Stomach smooth muscle (tissue), 2 donors: Measurements from ENCODE around the gene EEF2KMT.
"Not testable (repeated sequence)": the region's sequence is repeated elsewhere in the genome, so short reads cannot be mapped to it uniquely, and the experiment has no call there.

Source experiments
- H3K27ac ChIP-seq: one replicate; pipeline ENCODE4 v1.7.0; 2013; ENCODE audit warnings: mild to moderate bottlenecking, low read length, inconsistent platforms
- H3K27me3 ChIP-seq, 2 donors: one replicate each; pipeline ENCODE4 v1.7.0; 2013; ENCODE audit warnings: low read length in 2 of 2; ENCODE audit not compliant: insufficient read depth in 2 of 2, control insufficient read depth in 1 of 2
- H3K36me3 ChIP-seq, 2 donors: one replicate each; pipeline ENCODE4 v1.7.0; 2013; ENCODE audit warnings: low read length in 2 of 2; ENCODE audit not compliant: control insufficient read depth in 2 of 2, insufficient read depth in 2 of 2
- H3K4me1 ChIP-seq: one replicate; pipeline ENCODE4 v1.7.0; 2013; ENCODE audit warnings: low read length; ENCODE audit not compliant: control insufficient read depth, insufficient read depth
- H3K4me3 ChIP-seq, 2 donors: one replicate each; pipeline ENCODE4 v1.7.0; 2013; ENCODE audit warnings: low read length in 2 of 2
- H3K9ac ChIP-seq, 2 donors: one replicate each; pipeline ENCODE4 v1.7.0; 2013; ENCODE audit warnings: low read length in 2 of 2, mild to moderate bottlenecking in 1 of 2
- H3K9me3 ChIP-seq, 2 donors: one replicate each; pipeline ENCODE4 v1.7.0; 2013; ENCODE audit warnings: low read length in 2 of 2; ENCODE audit not compliant: control insufficient read depth in 2 of 2
- donor health status: healthy.
- donor health status: Pancreatic carcinoma.

The EEF2KMT gene

GRCh38 chr16:5056352-5056751 lies 41.2 kb downstream of the EEF2KMT start:
- Histone ChIP-seq H3K4me3 (no peak overlapping the region), H3K9ac (no peak overlapping the region), H3K4me1 (no peaks in the 10 kb centered on the region), H3K36me3 (no peaks in the 10 kb centered on the region), H3K9me3 (no peaks in the 10 kb centered on the region), H3K27ac (no peak overlapping the region), H3K27me3 (peaks cover 0 to 2% of the 10 kb centered on the region in 2 donors)

- Histone ChIP-seq H3K4me3 (no peak overlapping the region), H3K4me1 (no peaks in the 10 kb centered on the region), H3K9me3 (no peaks in the 10 kb centered on the region), H3K9ac (no peak overlapping the region), H3K27me3 (peaks cover 0 to 2% of the 10 kb centered on the region in 2 donors), H3K36me3 (no peaks in the 10 kb centered on the region), H3K27ac (no peak overlapping the region)
Observed at GRCh38 chr16:5054876-5055865, 42.4 kb downstream of the EEF2KMT start.

- Histone ChIP-seq H3K36me3 (peaks cover 0 to 2% of the 10 kb centered on the region in 2 donors), H3K27ac (no peak overlapping the region), H3K4me3 (no peak overlapping the region), H3K9ac (no peak overlapping the region), H3K27me3 (no peaks in the 10 kb centered on the region), H3K4me1 (no peaks in the 10 kb centered on the region), H3K9me3 (no peaks in the 10 kb centered on the region)
Observed at GRCh38 chr16:5046914-5047313, 50.7 kb downstream of the EEF2KMT start.

- Histone ChIP-seq H3K27ac (no peak overlapping the region), H3K4me1 (no peaks in the 10 kb centered on the region), H3K9me3 (no peaks in the 10 kb centered on the region), H3K36me3 (peaks cover 0 to 2% of the 10 kb centered on the region in 2 donors), H3K27me3 (no peaks in the 10 kb centered on the region), H3K9ac (no peak overlapping the region), H3K4me3 (no peak overlapping the region)
Observed at GRCh38 chr16:5045499-5046115, 52.0 kb downstream of the EEF2KMT start.

GRCh38 chr16:5044581-5044980 lies 53.0 kb downstream of the EEF2KMT start:
- not testable (repeated sequence) for H3K9me3 ChIP-seq, H3K9ac ChIP-seq, H3K36me3 ChIP-seq, H3K27me3 ChIP-seq, H3K27ac ChIP-seq, H3K4me3 ChIP-seq, H3K4me1 ChIP-seq

GRCh38 chr16:5044011-5044540 lies 53.5 kb downstream of the EEF2KMT start:
- peaks cover 0 to 2% of the 10 kb centered on the region in 2 donors for H3K36me3 ChIP-seq
- H3K9me3 ChIP-seq = no peaks in the 10 kb centered on the region
- no peaks in the 10 kb centered on the region for H3K4me1 ChIP-seq
- no peak overlapping the region for H3K4me3 ChIP-seq
- no peak overlapping the region for H3K27ac ChIP-seq
- H3K9ac ChIP-seq = no peak overlapping the region
- no peaks in the 10 kb centered on the region for H3K27me3 ChIP-seq

GRCh38 chr16:5042574-5043171 lies 54.9 kb downstream of the EEF2KMT start:
- no peaks in the 10 kb centered on the region for H3K4me1 ChIP-seq
- H3K4me3 ChIP-seq = no peak overlapping the region
- no peaks in the 10 kb centered on the region for H3K27me3 ChIP-seq
- H3K9me3 ChIP-seq = no peaks in the 10 kb centered on the region
- peaks cover 0 to 2% of the 10 kb centered on the region in 2 donors for H3K36me3 ChIP-seq
- no peak overlapping the region for H3K27ac ChIP-seq
- no peak overlapping the region for H3K9ac ChIP-seq

GRCh38 chr16:5041600-5042133 lies 55.9 kb downstream of the EEF2KMT start:
- Histone ChIP-seq H3K4me3 (no peak overlapping the region), H3K27ac (no peak overlapping the region), H3K9ac (no peak overlapping the region), H3K9me3 (no peaks in the 10 kb centered on the region), H3K27me3 (no peaks in the 10 kb centered on the region), H3K36me3 (peaks cover 0 to 2% of the 10 kb centered on the region in 2 donors), H3K4me1 (no peaks in the 10 kb centered on the region)

- Histone ChIP-seq H3K4me1 (no peaks in the 10 kb centered on the region), H3K27me3 (no peaks in the 10 kb centered on the region), H3K9me3 (no peaks in the 10 kb centered on the region), H3K36me3 (peaks cover 0 to 2% of the 10 kb centered on the region in 2 donors), H3K9ac (no peak overlapping the region), H3K4me3 (no peak overlapping the region), H3K27ac (no peak overlapping the region)
Observed at GRCh38 chr16:5040451-5040850, 57.1 kb downstream of the EEF2KMT start.
